ENCODE data around the gene COCH.

COCH gene

DNA sequence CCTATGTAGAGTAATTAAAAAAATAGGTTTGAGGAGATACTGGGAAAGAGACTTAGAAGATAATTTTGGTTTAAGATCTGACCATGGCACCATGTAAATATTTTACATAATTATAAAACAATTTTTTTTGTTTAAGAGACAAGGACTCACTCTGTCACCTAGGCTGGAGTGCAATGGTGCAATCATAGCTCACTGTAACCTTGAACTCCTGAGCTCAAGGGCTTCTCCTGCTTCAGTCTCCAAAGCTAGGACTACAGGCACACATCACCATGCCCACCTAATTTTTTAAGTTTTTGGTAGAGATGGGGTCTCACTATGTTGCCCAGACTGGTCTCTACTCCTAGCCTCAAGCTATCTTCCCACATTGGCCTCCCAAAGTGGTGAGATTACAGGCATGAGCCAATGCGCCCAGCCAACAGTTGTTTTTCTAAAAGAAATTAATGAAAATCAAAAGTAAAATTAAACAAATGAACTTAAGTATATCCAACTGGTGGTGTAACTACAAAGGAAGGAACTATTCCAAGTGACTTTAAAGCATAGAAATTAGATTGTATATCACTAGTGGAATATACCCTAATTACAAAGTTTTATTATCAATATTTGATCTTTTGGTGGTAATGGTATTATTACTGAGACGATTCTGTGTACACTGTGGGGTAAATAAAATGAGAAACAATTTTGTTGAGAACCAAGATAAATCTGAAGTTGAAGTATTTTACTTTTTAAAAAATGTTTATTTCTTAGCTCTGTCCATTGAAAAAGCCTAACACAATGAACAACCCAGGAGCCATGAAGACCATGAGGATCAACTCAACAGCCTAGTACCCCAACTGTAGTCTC, 29.1 kb downstream of the COCH start:
- no peak overlapping the region for H3K4me3 ChIP-seq (replicated peaks; ENCODE audit: low read depth, low read length)
- H3K36me3 ChIP-seq (ENCODE audit: control insufficient read depth, insufficient read depth, low read length) = peaks cover 3% of the 10 kb centered on the region
- H3K27me3 ChIP-seq (replicated peaks; ENCODE audit: control insufficient read depth, insufficient read depth, low read length) = no peaks in the 10 kb centered on the region
- no peak for DNase-seq (ENCODE audit: extremely low read depth, insufficient read length)
- TF ChIP-seq, protein P1, sequence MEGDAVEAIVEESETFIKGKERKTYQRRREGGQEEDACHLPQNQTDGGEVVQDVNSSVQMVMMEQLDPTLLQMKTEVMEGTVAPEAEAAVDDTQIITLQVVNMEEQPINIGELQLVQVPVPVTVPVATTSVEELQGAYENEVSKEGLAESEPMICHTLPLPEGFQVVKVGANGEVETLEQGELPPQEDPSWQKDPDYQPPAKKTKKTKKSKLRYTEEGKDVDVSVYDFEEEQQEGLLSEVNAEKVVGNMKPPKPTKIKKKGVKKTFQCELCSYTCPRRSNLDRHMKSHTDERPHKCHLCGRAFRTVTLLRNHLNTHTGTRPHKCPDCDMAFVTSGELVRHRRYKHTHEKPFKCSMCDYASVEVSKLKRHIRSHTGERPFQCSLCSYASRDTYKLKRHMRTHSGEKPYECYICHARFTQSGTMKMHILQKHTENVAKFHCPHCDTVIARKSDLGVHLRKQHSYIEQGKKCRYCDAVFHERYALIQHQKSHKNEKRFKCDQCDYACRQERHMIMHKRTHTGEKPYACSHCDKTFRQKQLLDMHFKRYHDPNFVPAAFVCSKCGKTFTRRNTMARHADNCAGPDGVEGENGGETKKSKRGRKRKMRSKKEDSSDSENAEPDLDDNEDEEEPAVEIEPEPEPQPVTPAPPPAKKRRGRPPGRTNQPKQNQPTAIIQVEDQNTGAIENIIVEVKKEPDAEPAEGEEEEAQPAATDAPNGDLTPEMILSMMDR (IDR thresholded peaks at IDR 0.05; ENCODE audit: insufficient read depth, low read length, poor library complexity, severe bottlenecking) = no peak

DNA sequence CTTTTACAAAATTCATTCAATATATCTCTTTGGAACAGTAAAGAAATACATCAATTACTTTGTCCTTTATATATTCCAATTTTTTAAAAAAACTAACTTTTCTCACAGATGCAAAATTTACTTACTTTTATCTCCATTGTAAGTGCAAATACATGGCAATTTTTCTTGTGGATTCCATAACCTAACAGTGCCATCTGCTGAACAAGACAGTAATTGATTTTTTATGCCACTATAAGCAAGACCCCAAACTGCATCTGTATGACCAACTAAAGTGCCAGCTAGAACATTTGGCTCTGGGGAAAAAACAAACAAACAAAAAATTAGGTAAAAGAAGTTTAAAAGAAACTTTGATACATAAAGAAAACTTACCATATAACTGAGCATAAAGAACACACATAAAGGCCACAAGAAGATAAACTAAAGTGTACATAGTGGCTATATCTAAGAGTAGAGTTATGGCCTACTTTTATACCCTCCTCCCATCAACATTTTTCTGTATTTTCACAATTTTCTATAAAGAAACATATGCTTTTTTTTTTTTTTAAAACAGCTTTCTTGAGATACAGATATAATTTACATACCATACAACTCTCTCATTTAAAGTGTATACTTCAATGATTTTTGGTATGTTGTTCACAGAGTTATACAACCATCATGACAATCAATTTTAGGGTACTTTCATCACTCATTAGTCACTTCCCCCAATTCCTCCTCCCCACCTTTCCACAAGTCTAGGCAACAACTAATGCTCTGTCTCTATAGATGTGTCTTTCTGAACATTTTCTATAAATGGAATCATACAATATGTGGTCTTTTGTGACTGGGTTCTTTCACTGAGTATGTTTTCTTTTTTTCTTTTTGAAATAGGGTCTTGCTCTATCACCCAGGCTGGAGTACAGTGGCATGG, 32.6 kb downstream of the COCH start:
- H3K4me3 ChIP-seq (replicated peaks; ENCODE audit: low read depth, low read length) = no peak overlapping the region
- peaks cover 7% of the 10 kb centered on the region for H3K36me3 ChIP-seq (ENCODE audit: control insufficient read depth, insufficient read depth, low read length)
- DNase-seq (ENCODE audit: extremely low read depth, insufficient read length) = peak; percentile 15
- TF ChIP-seq, protein P1 (IDR thresholded peaks at IDR 0.05; ENCODE audit: insufficient read depth, low read length, poor library complexity, severe bottlenecking) = peak; percentile 40
- no peaks in the 10 kb centered on the region for H3K27me3 ChIP-seq (replicated peaks; ENCODE audit: control insufficient read depth, insufficient read depth, low read length)

DNA sequence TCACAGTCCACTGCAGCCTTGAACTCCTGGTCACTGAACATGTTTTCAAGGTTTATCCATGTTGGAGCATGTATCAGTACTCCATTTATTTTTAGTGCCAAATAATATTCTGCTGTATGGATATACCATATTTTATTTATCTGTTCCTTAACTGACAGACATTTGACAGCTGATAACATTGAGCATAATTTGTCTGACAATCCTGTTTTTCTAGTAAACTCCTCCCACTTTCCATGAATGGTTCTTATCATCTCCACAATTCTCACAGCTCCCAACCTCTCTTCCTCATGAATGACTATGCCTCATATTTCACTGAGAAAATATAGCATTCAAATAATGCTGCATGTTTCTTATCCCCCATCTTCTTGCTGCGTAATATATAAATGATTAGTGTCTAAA, 33.3 kb downstream of the COCH start:
- no peak for DNase-seq (ENCODE audit: extremely low read depth, insufficient read length)
- peaks cover 8% of the 10 kb centered on the region for H3K36me3 ChIP-seq (ENCODE audit: control insufficient read depth, insufficient read depth, low read length)
- H3K4me3 ChIP-seq (replicated peaks; ENCODE audit: low read depth, low read length) = no peak overlapping the region
- TF ChIP-seq, protein P1 (IDR thresholded peaks at IDR 0.05; ENCODE audit: insufficient read depth, low read length, poor library complexity, severe bottlenecking) = no peak
- no peaks in the 10 kb centered on the region for H3K27me3 ChIP-seq (replicated peaks; ENCODE audit: control insufficient read depth, insufficient read depth, low read length)

DNA sequence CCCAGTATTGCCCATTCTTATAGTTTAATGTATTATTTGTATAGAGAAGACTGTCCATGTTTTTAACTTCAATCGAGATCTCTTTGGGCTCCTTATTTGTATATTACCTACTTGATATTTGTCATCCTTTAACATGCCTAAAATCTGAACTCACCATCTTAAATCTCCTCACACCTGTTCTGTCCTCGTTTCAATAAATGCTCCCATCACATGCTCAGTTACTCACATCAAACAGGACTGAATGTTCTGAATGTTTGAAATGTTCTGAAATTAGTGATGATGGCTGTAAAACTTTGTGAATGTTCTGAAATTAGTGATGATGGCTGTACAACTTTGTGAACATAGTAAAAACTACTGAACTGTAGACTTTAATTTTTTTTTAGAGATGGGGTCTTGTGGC, 34.5 kb downstream of the COCH start:
- no peak for DNase-seq (ENCODE audit: extremely low read depth, insufficient read length)
- Histone ChIP-seq H3K4me3 (replicated peaks; ENCODE audit: low read depth, low read length) (no peak overlapping the region), H3K27me3 (replicated peaks; ENCODE audit: control insufficient read depth, insufficient read depth, low read length) (no peaks in the 10 kb centered on the region), H3K36me3 (ENCODE audit: control insufficient read depth, insufficient read depth, low read length) (peaks cover 8% of the 10 kb centered on the region)
- TF ChIP-seq, protein P1 (IDR thresholded peaks at IDR 0.05; ENCODE audit: insufficient read depth, low read length, poor library complexity, severe bottlenecking) = no peak

DNA sequence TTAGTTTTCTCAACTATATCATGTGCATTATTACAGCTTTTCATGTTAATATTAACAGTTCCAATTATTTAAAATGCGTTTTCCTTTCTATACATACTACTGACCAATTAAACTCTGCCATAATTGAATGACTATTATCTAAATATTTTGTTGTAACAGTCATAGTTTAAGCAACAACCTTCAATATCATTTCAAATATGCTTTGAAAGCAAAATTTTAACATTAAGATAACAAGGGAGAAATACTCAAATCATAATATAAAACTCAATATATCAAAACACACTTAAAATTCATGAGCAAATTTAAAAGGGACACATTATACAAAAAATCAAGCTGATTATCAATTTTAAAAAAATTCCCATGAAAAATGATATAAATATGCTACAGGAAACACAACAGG, 40.5 kb downstream of the COCH start:
- Histone ChIP-seq H3K36me3 (ENCODE audit: control insufficient read depth, insufficient read depth, low read length) (peaks cover 4% of the 10 kb centered on the region), H3K4me3 (replicated peaks; ENCODE audit: low read depth, low read length) (no peak overlapping the region), H3K27me3 (replicated peaks; ENCODE audit: control insufficient read depth, insufficient read depth, low read length) (no peaks in the 10 kb centered on the region)
- DNase-seq (ENCODE audit: extremely low read depth, insufficient read length) = no peak
- TF ChIP-seq, protein P1 (IDR thresholded peaks at IDR 0.05; ENCODE audit: insufficient read depth, low read length, poor library complexity, severe bottlenecking) = no peak
